GM10248 (cell line): ENCODE measurements around the gene NKD1.
"Not testable (repeated sequence)": the region's sequence is repeated elsewhere in the genome, so short reads cannot be mapped to it uniquely, and the experiment has no call there.

Experiments
- CTCF ChIA-PET: fragments of 300-600 bp; sonication (Branson Sonifier 250); formaldehyde crosslinking; extraction: SDS; loops from one replicate; lab custom pipeline; 2021; ENCODE audit warnings: antibody characterized with exemption; lab: Yijun Ruan, JAX
- POLR2A ChIA-PET: fragments of 350-650 bp; sonication (Branson Sonifier 250); formaldehyde crosslinking; extraction: SDS; loops from one replicate; lab custom pipeline; 2020; ENCODE audit warnings: antibody characterized with exemption; lab: Yijun Ruan, JAX
- DNase-seq: peaks from one replicate; pipeline ENCODE4 v3.0.0; 2012; ENCODE audit errors: extremely low spot score
- TF ChIP-seq, protein P1 (sequence below): IDR thresholded peaks from 2 replicates; pipeline ENCODE4 v1.5.1; 2012; ENCODE audit warnings: mild to moderate bottlenecking, low read depth; ENCODE audit errors: extremely low read depth, missing control alignments, control extremely low read depth

The NKD1 gene

DNA sequence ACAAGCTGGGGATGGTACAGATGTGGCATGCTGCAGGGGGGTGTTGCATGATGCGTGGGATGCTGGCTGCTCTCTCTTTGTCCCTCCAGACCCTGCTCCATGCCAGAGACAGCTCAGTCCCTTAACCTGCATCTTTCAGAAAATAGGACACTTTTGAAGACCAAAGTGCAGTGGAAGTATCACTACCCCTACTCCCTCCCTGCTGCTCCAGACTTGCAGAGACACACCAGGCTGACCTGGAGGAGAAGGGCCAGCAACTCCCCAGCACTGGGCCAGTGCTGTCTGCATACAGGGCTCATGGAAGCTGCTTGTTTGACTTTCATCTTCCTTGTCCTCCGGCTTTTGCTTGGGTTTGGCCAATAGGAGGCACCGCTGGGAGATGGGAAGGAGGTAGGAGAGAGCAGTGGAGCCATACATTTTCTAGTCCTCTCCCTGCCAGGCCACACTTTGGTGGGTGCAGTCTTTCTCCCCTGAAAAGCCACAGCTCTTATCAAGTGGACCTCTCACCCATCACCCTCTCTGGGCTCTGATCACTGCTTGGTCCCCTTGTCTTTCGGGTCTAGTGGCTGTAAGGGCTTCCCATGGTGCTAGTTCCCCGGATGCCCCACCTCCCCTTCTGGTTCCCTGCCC is 46.1 kb upstream of the NKD1 start:
- TF ChIP-seq, protein P1, sequence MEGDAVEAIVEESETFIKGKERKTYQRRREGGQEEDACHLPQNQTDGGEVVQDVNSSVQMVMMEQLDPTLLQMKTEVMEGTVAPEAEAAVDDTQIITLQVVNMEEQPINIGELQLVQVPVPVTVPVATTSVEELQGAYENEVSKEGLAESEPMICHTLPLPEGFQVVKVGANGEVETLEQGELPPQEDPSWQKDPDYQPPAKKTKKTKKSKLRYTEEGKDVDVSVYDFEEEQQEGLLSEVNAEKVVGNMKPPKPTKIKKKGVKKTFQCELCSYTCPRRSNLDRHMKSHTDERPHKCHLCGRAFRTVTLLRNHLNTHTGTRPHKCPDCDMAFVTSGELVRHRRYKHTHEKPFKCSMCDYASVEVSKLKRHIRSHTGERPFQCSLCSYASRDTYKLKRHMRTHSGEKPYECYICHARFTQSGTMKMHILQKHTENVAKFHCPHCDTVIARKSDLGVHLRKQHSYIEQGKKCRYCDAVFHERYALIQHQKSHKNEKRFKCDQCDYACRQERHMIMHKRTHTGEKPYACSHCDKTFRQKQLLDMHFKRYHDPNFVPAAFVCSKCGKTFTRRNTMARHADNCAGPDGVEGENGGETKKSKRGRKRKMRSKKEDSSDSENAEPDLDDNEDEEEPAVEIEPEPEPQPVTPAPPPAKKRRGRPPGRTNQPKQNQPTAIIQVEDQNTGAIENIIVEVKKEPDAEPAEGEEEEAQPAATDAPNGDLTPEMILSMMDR = no peak
- CTCF ChIA-PET = interaction anchor here (2.2 kb wide), 1 partner anchor 8 kb away, joined by 11 read pairs; no protein-coding TSS in a partner anchor
- DNase-seq = no peak
- POLR2A ChIA-PET = no interaction called here

DNA sequence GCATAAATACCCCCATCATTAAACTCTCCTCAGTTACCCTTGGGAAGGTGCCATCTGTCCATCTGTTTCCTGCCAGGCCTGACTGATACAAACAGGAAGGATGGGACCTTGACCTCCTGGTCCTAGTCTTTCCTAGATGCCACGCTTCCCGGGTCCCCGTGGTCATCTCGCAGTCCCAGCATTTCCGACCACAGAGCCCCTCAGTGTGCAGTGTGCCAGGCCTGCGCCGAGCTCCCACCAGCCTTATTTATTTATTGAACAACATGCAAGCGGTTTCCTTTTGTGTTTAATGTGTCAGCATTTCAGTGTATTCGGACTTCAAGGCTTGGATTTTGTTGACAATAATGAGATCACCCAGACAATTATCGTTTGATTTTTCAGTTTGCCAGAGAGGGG is 45.6 kb upstream of the NKD1 start:
- ChIA-PET POLR2A (no interaction called here), CTCF (no interaction called here)
- TF ChIP-seq, protein P1 = no peak
- no peak for DNase-seq

DNA sequence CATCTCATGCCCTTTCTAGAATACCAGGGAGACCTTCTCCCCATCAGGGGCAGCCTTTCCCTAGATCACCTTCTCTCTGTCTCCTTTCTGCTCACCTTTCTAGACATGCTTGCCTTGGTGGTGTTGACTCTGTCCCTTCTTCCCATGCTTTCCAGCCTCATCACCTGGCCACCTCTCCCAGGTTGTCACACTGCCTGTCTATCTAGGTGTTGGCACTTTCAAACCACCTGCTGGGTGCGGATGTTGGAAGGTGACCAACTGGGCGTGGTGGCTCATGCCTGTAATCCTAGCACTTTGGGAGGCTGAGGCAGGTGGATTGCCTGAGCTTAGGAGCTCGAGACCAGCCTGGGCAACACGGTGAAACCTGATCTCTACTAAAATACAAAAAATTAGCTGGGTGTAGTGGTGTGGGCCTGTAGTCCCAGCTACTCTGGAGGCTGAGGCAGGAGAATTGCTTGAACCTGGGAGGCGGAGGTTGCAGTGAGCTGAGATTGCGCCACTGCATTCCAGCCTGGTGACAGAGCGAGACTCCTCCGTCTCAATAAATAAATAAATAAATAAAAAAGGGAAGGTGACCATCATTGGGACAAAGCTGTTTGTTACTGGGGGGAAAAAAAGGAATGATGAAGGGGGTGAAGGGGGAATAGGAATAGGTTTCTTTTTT is 44.2 kb upstream of the NKD1 start:
- POLR2A ChIA-PET, CTCF ChIA-PET, DNase-seq: not testable (repeated sequence)

DNA sequence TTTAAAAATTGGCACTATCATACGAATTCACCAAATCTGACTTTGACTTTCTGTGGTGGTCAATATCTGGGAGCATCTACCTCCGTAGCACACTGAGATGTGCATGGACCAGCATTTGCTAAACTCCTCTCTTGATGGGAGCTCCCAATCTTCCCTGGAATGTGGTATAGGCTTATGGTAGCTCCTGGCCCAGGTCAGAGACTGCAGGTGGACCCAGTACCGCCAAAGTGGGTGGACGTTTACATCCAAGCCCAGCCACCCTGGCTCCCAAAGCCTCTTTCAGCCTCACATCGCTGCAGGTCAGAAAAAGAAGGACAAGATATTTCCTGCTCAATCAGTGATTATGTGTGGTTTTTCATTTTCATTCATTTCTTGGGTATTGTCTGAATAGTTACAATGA is 43.1 kb upstream of the NKD1 start:
- POLR2A ChIA-PET = no interaction called here
- CTCF ChIA-PET = interaction anchor here (1.0 to 2.1 kb wide), 3 partner anchors 9 to 178 kb away, joined by 3 to 9 read pairs (median 4); no protein-coding TSS in a partner anchor
- no peak for DNase-seq
- TF ChIP-seq, protein P1 = no peak

DNA sequence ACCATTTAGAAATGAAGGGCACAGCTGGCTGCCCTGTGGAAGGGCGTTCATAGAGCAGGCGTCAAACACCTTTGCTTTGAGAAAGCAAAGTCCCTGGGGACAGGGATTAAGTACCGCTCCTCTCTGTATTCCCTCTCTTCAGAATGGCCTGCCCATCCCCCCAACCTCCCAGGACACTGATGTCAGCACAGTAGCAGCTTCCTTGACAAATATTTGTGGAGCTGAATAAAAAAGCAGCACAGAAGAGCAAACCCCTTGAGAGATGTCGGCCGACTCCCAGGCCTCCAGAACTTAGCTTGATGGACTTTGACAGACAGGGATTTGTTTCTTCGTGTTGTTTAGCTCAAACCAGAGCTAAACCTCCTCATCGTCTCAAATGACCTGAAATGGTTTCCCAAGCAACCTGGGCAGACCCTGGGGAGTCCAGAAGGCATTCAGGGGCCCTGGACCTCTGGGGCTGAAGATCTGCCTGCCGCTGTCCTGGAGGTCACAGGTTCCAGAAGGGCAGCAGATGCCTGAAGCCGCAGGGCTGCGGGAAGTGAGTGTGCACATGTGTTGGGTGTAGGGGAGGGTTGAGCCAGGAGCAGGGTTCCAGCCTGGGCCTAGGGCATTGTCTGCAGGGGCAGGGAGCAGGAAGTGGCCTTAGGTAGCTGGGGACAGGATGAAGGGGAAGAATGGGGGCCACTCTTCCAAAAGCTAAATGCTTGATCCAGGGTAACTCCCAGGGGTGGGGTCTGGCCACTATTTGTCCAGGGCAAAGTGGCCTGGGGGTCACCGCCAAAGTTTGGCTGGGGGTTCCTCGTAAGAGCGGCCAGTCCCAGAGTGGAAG is 42.3 kb upstream of the NKD1 start:
- CTCF ChIA-PET = interaction anchor here (0.9 to 2.1 kb wide), 6 partner anchors 8 to 300 kb away, joined by 3 to 9 read pairs (median 4); no protein-coding TSS in a partner anchor
- DNase-seq = no peak
- POLR2A ChIA-PET = no interaction called here
- TF ChIP-seq, protein P1 = no peak

DNA sequence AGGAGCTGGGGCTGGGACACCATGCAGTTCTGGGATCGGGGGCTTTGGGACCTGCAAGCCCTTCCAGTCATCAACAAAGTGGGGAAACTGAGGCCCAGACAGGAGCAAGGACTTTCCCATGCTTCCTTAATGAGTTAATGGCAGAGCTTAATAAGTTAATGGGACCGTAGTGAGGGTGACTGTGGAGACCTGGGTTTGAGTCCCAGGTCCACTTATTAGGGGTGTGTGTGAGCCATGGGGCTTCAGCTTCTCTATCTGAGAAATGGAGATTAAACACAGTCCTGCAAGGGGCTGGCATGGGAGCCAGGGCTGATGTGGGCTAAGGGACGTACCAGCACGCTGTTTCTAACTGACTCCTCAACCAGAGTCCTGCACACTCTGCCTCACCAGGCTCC is 41.7 kb upstream of the NKD1 start:
- TF ChIP-seq, protein P1 = no peak
- DNase-seq = no peak
- CTCF ChIA-PET = interaction anchor here (0.9 to 2.5 kb wide), 6 partner anchors 10 to 481 kb away, joined by 3 to 9 read pairs (median 4); partner anchors contain the start of gene CNEP1R1
- POLR2A ChIA-PET = no interaction called here
